Bronchial epithelial cell (primary cell): ENCODE measurements around the gene CD244. TPM values are rescaled to one million over a fixed set of nuclear protein-coding genes. Genes with fewer than 3 reads are reported as not detected.

ENCODE experiments used
- DNase-seq: peaks from one replicate; pipeline ENCODE4 v3.0.0-alpha.2; 2010; ENCODE audit warnings: low read depth
- FAIRE-seq: peaks from 2 replicates; lab custom pipeline; 2011; peaks lifted over from hg19 to GRCh38; lab: Jason Lieb, UNC
- H3K27me3 ChIP-seq: 2 replicates; pipeline ENCODE4 v1.5.1; 2011; ENCODE audit warnings: low read length; ENCODE audit not compliant: control insufficient read depth, insufficient read depth
- H3K36me3 ChIP-seq: 2 replicates; pipeline ENCODE4 v1.5.1; 2011; ENCODE audit warnings: low read length; ENCODE audit not compliant: control insufficient read depth, insufficient read depth
- H3K4me3 ChIP-seq: 2 replicates; pipeline ENCODE4 v1.5.1; 2011; ENCODE audit warnings: mild to moderate bottlenecking, low read depth, low read length, control low read depth
- CTCF ChIP-seq: IDR thresholded peaks from 2 replicates; pipeline ENCODE4 v1.5.1; 2011; ENCODE audit warnings: mild to moderate bottlenecking, moderate library complexity, low read length, control low read depth, inconsistent platforms; ENCODE audit not compliant: insufficient read depth, severe bottlenecking
- total RNA-seq: library from RNA; depleted of rRNA; stranded (reverse); fragments of >200 nt; gene quantifications from 2 replicates; pipeline ENCODE4 v1.2.1, GENCODE V29; 2014

The CD244 gene
- total RNA-seq, 1 donor from 2014 or later = under 0.01 TPM

- H3K4me3 ChIP-seq = no peak overlapping the region
- no peak for FAIRE-seq
- TF ChIP-seq CTCF = no peak
- H3K36me3 ChIP-seq = no peaks in the 10 kb centered on the region
- H3K27me3 ChIP-seq = no peaks in the 10 kb centered on the region
- DNase-seq = no peak
Observed at GRCh38 chr1:160823296-160823695, 39.4 kb downstream of the CD244 start.

- Histone ChIP-seq H3K27me3 (no peaks in the 10 kb centered on the region), H3K36me3 (no peaks in the 10 kb centered on the region), H3K4me3 (no peak overlapping the region)
- FAIRE-seq (no peak), DNase-seq (no peak)
- TF ChIP-seq CTCF = no peak
Observed at GRCh38 chr1:160821627-160822026, 41.1 kb downstream of the CD244 start.

GRCh38 chr1:160819186-160819585, 43.5 kb downstream of the CD244 start:
- no peak for TF ChIP-seq CTCF
- DNase-seq (no peak), FAIRE-seq (no peak)
- Histone ChIP-seq H3K36me3 (no peaks in the 10 kb centered on the region), H3K27me3 (no peaks in the 10 kb centered on the region), H3K4me3 (no peak overlapping the region)

GRCh38 chr1:160818207-160818937, 44.3 kb downstream of the CD244 start:
- H3K27me3 ChIP-seq = no peaks in the 10 kb centered on the region
- no peak for DNase-seq
- no peak overlapping the region for H3K4me3 ChIP-seq
- peak; percentile 40 for FAIRE-seq
- TF ChIP-seq CTCF = no peak
- no peaks in the 10 kb centered on the region for H3K36me3 ChIP-seq

- FAIRE-seq (no peak), DNase-seq (no peak)
- H3K27me3 ChIP-seq = no peaks in the 10 kb centered on the region
- no peak overlapping the region for H3K4me3 ChIP-seq
- no peak for TF ChIP-seq CTCF
- no peaks in the 10 kb centered on the region for H3K36me3 ChIP-seq
Observed at GRCh38 chr1:160814856-160815255, 47.8 kb downstream of the CD244 start.

- no peaks in the 10 kb centered on the region for H3K27me3 ChIP-seq
- no peak for TF ChIP-seq CTCF
- FAIRE-seq = no peak
- H3K36me3 ChIP-seq = no peaks in the 10 kb centered on the region
- no peak overlapping the region for H3K4me3 ChIP-seq
- DNase-seq = no peak
Observed at GRCh38 chr1:160814316-160814715, 48.4 kb downstream of the CD244 start.
